Body of pancreas (tissue), 4 donors: Measurements from ENCODE around the gene TNFRSF11A. TPM values are rescaled to one million over a fixed set of nuclear protein-coding genes. Genes with fewer than 3 reads are reported as not detected.
A peak's percentile ranks its signal among the peaks of the same experiment; 100 is the strongest.

Experiments used
- ATAC-seq: fragments of 150-250 bp; one replicate; pipeline ENCODE4 v1.9.1; 2016
- DNase-seq, 4 donors: peaks; one replicate each; pipeline ENCODE4 v3.0.0-alpha.2; 2019
- H3K27ac ChIP-seq, 4 donors: fragments of 200-600 bp; sonication (generic); 1 replicate in 3 of 4; 2 replicates in 1 of 4; pipeline versions ENCODE4 v1.5.1 to v1.6.1; 2016 to 2019; ENCODE audit warnings: mild to moderate bottlenecking in 1 of 4, mixed read lengths in 1 of 4, moderate library complexity in 1 of 4
- H3K27me3 ChIP-seq, 2 donors: fragments of 200-600 bp; sonication (generic); one replicate each; pipeline ENCODE4 v1.6.0; 2016; ENCODE audit warnings: mild to moderate bottlenecking in 1 of 2
- H3K36me3 ChIP-seq, 2 donors: fragments of 200-600 bp; sonication (generic); replicated peaks in 1 of 2; 2 replicates each; pipeline ENCODE4 v1.5.1; 2016; ENCODE audit warnings: low read depth in 2 of 2; ENCODE audit not compliant: insufficient read depth in 1 of 2
- H3K4me1 ChIP-seq: fragments of 200-600 bp; sonication (generic); one replicate; pipeline ENCODE4 v1.6.0; 2016
- H3K4me3 ChIP-seq, 2 donors: fragments of 200-600 bp; sonication (generic); 1 replicate in 1 of 2; 2 replicates in 1 of 2; pipeline ENCODE4 v1.5.1; 2016 to 2019
- H3K9me3 ChIP-seq, 3 donors: fragments of 200-600 bp; sonication (generic); 1 replicate in 2 of 3; 2 replicates in 1 of 3; pipeline ENCODE4 v1.5.1; 2016
- POLR2A ChIP-seq, 3 donors: fragments of 450-650 bp; IDR thresholded peaks; one replicate each; pipeline ENCODE4 v1.6.1; 2016; ENCODE audit warnings: antibody characterized with exemption in 3 of 3, mild to moderate bottlenecking in 2 of 3
- WGBS, 2 donors: methylation state at CpG; one replicate each; pipeline ENCODE4 v1.1.5; 2017; 5-methylcytosine and 5-hydroxymethylcytosine counted together
- intact Hi-C: fragments of 100-400 bp; cut with DNase I; formaldehyde crosslinking; loops from one replicate; pipeline ENCODE4 v1.15.1; 2023
- total RNA-seq, 2 donors: library from RNA; depleted of rRNA; stranded (reverse); fragments of >200 nt; gene quantifications; one replicate each; pipeline ENCODE4 v1.1.0, GENCODE V29; 2016
- TF ChIP-seq, protein P1 (sequence below), 7 experiments: fragments of 450-650 bp in 4 of 7; fragments of 200-600 bp in 3 of 7; sonication (generic) in 3 of 7; IDR thresholded peaks; one replicate each; pipeline ENCODE4 v1.5.1; 2016 to 2019; ENCODE audit warnings: antibody characterized with exemption in 7 of 7

The TNFRSF11A gene
- total RNA-seq, 2 donors from 2014 or later: 3.3 to 3.4 TPM

DNA sequence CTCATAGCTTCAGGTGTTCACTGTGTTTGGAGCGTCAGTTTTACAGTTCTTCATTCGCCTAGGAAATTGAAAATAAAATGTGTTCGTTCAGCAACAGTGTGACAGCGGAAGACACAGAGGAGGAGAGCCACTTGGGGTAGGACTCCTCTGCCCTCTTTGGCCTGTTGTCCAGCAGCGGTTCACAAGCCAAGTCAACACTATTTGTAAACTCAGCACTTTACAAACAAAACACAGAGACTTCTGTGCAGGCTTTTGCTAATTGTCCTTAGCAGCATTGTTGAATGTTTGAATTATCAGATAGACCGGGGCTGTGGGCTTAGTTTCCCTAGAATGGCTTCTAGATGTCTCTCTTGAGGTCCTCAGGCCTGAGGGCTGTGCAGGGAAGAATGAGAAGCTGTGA lies 73.2 kb downstream of the TNFRSF11A start:
- no peaks in the 10 kb centered on the region for H3K4me1 ChIP-seq
- H3K36me3 ChIP-seq: no peaks in the 10 kb centered on the region
- DNase-seq (no peak), ATAC-seq (no peak)
- H3K9me3 ChIP-seq: no peaks in the 10 kb centered on the region
- H3K4me3 ChIP-seq: no peak overlapping the region
- intact Hi-C loops: no loop called here
- no peak for TF ChIP-seq POLR2A (IDR thresholded peaks at IDR 0.05)
- TF ChIP-seq, protein P1, sequence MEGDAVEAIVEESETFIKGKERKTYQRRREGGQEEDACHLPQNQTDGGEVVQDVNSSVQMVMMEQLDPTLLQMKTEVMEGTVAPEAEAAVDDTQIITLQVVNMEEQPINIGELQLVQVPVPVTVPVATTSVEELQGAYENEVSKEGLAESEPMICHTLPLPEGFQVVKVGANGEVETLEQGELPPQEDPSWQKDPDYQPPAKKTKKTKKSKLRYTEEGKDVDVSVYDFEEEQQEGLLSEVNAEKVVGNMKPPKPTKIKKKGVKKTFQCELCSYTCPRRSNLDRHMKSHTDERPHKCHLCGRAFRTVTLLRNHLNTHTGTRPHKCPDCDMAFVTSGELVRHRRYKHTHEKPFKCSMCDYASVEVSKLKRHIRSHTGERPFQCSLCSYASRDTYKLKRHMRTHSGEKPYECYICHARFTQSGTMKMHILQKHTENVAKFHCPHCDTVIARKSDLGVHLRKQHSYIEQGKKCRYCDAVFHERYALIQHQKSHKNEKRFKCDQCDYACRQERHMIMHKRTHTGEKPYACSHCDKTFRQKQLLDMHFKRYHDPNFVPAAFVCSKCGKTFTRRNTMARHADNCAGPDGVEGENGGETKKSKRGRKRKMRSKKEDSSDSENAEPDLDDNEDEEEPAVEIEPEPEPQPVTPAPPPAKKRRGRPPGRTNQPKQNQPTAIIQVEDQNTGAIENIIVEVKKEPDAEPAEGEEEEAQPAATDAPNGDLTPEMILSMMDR (IDR thresholded peaks at IDR 0.05): no peak
- H3K27me3 ChIP-seq: no peaks in the 10 kb centered on the region
- 83 to 86% methylated on average over 6 of the region's 6 CpGs for WGBS, 2 donors
- no peak overlapping the region for H3K27ac ChIP-seq

DNA sequence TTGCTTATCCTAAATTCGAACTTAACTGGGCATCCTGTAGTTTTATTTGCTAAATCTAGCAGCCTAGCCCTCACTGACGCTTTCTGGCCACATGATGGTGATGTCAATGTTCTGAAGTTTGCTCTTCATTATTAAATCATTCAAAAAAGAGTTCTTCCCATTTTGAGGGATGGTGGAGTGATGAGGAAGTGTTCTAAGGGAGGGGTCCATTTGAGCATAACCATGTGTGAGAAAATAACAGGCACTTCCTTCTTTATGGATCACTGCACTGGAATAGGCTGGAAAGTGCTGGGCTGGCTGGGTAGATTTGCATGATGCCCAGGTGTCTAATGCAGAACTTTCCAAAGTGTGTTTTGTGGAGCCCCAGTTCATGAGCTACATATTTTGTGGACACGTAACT lies 74.2 kb downstream of the TNFRSF11A start:
- Histone ChIP-seq H3K9me3 (no peaks in the 10 kb centered on the region), H3K27me3 (no peaks in the 10 kb centered on the region), H3K4me3 (no peak overlapping the region), H3K4me1 (no peaks in the 10 kb centered on the region), H3K27ac (no peak overlapping the region), H3K36me3 (no peaks in the 10 kb centered on the region)
- 59 to 70% methylated on average over 3 of the region's 3 CpGs for WGBS, 2 donors
- ATAC-seq (no peak), DNase-seq (peak in 1 of 4 donors; percentile 6)
- TF ChIP-seq, protein P1 (IDR thresholded peaks at IDR 0.05): no peak
- no peak for TF ChIP-seq POLR2A (IDR thresholded peaks at IDR 0.05)
- intact Hi-C loops: no loop called here

DNA sequence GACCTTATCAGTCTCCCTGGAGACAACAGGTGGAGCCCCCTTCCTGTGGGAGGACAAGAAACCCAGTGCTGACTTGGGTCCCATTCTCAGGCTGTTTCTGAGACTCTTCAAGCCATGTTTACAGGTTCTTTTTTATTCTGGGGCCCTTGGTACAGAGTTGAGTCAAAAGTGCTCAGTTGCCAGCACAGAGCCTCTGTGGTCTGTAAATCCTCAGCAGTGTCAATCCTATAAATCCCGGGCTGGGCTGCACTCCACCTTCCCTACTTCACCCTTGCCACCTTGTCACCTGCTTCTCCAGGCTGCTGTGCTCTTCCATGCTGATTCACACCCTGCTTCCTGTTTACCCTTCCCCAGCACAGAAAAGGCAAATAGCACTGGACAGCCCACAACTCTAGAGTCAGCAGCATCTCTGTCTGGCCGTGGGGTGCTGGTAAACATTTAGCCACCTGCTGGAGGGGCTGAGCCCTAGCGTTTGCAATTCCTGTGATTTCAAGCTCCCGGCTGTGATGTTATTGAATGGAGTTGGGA lies 74.7 kb downstream of the TNFRSF11A start:
- Histone ChIP-seq H3K4me3 (no peak overlapping the region), H3K27me3 (no peaks in the 10 kb centered on the region), H3K4me1 (no peaks in the 10 kb centered on the region), H3K27ac (no peak overlapping the region), H3K36me3 (no peaks in the 10 kb centered on the region), H3K9me3 (no peaks in the 10 kb centered on the region)
- peak; percentile 40 for ATAC-seq
- 13 to 14% methylated on average over 4 of the region's 4 CpGs for WGBS, 2 donors
- intact Hi-C loops: no loop called here
- TF ChIP-seq POLR2A (IDR thresholded peaks at IDR 0.05): no peak
- TF ChIP-seq, protein P1 (IDR thresholded peaks at IDR 0.05): peak in 1 of 7 experiments; percentile 12
- peak in 1 of 4 donors; percentile 12 for DNase-seq

DNA sequence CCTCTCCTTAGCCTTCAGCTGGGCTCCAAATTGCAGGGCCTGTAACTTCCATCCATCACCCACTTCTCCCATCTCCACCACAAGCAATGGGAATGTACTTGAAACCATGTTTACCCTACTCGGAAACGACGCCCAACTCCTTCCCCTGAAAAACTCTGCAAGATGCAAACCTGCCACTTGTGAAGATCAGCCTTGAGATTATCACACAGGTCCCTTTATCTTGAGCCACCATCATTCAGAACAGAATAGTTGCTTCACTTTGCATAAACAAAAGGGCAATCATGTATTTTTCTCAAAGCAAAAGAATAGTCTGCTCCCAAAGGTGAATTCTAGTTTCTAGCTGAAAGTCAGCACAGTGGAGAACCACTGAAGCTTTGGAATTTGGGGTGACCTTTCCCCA lies 75.8 kb downstream of the TNFRSF11A start:
- H3K27me3 ChIP-seq: no peaks in the 10 kb centered on the region
- no peaks in the 10 kb centered on the region for H3K36me3 ChIP-seq
- intact Hi-C loops: no loop called here
- no peaks in the 10 kb centered on the region for H3K9me3 ChIP-seq
- H3K4me1 ChIP-seq: no peaks in the 10 kb centered on the region
- no peak overlapping the region for H3K27ac ChIP-seq
- ATAC-seq: no peak
- DNase-seq: no peak
- WGBS, 2 donors: 53 to 56% methylated on average over 3 of the region's 3 CpGs
- no peak overlapping the region for H3K4me3 ChIP-seq
- TF ChIP-seq POLR2A (IDR thresholded peaks at IDR 0.05): no peak
- TF ChIP-seq, protein P1 (IDR thresholded peaks at IDR 0.05): no peak

DNA sequence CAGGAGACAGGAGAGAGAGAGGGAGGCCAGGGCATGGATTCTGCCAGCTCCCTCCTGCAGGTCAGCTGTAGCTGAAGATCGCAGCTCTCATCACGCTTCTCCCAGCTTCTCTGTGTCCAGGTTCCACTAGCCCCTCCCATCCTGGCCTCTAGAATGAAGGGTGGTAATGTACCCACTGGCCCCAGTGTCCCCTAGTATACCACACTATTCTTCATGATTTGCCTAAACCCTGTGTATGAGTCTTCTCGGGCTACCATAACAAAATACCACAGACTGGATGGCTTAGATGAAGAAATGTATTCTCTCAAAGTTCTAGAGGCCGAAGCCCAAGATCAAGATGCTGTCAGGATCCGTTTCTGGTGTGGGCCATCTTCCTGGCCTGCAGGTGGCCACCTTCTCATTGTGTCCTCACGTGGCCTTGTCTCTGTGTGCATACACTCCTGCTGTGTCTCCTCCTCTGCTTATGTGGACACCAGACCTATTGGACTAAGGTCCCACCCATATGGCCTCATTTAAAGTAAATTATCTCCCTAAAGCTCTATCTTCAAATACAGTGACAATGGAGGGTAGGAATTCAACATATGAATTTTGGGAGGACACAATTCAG lies 77.3 kb downstream of the TNFRSF11A start:
- Histone ChIP-seq H3K27me3 (no peaks in the 10 kb centered on the region), H3K4me3 (no peak overlapping the region), H3K9me3 (no peaks in the 10 kb centered on the region), H3K27ac (no peak overlapping the region), H3K36me3 (no peaks in the 10 kb centered on the region), H3K4me1 (no peaks in the 10 kb centered on the region)
- DNase-seq (no peak), ATAC-seq (no peak)
- TF ChIP-seq, protein P1 (IDR thresholded peaks at IDR 0.05): no peak
- TF ChIP-seq POLR2A (IDR thresholded peaks at IDR 0.05): no peak
- intact Hi-C loops: no loop called here
- WGBS, 2 donors: 67 to 79% methylated on average over 5 to 6 of the region's 6 CpGs
